Right lung (tissue), 5 donors: ENCODE results near the gene RAX. TPM values are rescaled to one million over a fixed set of nuclear protein-coding genes. Genes with fewer than 3 reads are reported as not detected.
"Not testable (repeated sequence)": the region's sequence is repeated elsewhere in the genome, so short reads cannot be mapped to it uniquely, and the experiment has no call there.

Experiments used
- DNase-seq, 2 donors: peaks; one replicate each; pipeline ENCODE4 v3.0.0-alpha.2; 2013
- polyA plus RNA-seq, 5 donors: library from polyadenylated mRNA; unstranded; fragments of 120-200 nt; gene quantifications; one replicate each; pipeline versions ENCODE4 v1.2.1 to v1.2.3, GENCODE V29; 2013; ENCODE audit warnings: inconsistent platforms in 1 of 5, low replicate concordance in 1 of 5; ENCODE audit not compliant: insufficient read length in 5 of 5, insufficient read depth in 1 of 5

RAX gene
- polyA plus RNA-seq, 5 donors = not detected

DNA sequence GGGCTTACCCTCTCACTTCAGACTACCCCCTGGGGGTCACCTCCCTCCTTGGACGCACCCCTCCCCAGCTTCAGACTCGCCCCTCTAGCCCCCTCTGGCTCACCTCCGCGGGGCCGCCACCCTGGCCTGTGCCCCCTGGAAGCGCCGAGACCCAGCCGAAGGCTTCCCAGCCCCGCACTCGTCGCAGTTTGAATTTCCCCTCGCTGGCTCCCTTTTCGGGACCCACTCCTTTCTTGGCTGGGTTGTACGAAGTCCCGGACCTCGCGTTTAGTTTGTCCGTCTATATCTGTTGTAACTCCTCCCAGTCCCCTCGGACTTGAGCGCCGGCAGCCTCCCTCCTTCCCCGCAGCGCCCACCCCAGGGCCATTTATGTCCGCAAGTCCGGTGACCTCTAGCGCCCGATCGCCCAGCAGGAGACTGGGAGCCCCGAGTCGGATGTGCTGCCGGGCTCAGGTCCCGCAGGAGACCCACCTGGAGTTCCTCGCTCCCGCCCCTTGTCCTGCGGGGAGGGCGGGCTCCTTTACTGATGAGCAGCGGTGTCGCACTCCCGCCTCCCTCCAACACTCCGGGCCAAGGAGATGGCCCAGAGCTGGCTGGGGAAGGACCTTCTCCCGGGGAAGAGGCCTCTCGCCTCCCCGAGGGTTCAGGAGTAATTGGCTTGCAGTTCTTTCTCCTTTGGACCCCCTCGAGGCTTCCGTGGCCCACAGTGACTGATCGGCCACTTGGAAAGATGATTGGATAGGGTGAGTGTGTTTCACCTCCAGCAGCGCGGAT lies 692 bp upstream of the RAX start:
- DNase-seq = no peak

GRCh38 chr18:59272221-59272888 lies 899 bp downstream of the RAX start:
- no peak for DNase-seq

DNA sequence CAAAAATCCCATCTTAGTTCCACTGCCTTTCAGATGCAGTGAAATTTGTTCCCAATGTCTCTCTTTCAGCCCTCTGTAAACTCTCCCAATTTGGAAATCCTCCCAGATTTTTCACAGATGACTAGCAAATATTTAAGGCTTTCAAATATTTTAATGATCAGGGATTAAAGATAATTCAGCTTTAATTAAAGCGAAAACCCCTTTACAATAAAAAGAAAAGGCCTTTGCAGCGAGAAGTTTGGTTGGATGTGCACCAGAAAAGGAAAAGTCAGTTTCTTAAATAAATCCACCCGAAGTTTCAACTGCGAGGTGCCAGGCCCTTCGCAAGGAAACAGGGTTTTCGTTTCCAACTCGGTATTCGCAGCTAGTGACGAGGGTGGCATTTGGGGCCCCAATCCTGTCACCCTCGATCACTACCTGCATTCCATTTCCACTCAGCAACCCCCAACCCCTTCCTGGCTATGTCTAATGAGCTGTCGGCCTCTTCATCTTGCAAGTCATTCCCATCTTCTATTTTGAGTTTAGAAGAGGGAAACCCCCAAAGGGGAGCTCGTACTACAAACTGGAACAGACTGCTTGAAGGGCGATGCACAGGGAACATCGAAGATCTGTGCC lies 1.5 kb downstream of the RAX start:
- no peak for DNase-seq

- no peak for DNase-seq
Measured at GRCh38 chr18:59270689-59271257, 2.5 kb downstream of the RAX start.

GRCh38 chr18:59269563-59270119 lies 3.6 kb downstream of the RAX start:
- DNase-seq = no peak

DNA sequence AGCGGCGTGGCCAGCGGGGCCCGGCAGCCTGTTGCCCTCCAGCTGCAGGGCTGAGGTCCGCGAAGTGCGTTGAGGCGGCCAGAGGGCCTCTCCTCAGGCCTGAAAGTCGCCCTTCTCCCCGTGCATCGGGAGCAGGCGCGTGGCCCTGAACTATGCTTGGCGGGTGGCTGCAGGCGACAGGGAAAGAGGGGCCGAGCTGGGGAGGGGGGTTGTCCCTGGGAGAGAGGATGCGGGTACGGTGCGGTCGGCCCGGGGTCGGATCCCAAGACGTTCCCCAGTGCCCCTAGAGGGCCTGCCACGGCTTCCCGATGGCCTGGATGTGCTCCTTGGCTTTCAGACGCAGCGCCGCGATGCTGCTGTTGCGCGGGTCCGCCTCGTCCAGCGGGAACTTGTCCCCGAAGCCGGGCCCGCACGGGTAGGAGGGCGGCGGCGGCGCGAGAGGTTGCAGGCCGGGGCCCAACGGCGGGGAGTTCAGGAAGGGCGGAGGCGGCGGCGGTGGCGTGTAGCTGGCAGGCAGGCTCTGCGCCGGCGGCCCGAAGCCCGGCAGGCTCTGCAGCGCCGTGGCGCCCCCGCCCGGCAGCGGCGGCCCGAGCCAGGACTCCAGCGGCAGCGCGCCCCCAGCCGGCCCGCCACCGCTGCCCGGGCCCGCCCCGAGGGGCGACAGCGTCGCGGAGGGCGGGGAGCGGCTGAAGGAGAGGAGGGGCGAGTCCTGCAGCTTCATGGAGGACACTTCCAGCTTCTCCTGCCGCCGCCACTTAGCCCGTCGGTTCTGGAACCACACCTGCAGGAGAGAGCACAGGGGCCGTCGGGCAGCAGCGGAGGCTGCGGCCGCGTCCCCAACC lies 4.3 kb downstream of the RAX start:
- no peak for DNase-seq

DNA sequence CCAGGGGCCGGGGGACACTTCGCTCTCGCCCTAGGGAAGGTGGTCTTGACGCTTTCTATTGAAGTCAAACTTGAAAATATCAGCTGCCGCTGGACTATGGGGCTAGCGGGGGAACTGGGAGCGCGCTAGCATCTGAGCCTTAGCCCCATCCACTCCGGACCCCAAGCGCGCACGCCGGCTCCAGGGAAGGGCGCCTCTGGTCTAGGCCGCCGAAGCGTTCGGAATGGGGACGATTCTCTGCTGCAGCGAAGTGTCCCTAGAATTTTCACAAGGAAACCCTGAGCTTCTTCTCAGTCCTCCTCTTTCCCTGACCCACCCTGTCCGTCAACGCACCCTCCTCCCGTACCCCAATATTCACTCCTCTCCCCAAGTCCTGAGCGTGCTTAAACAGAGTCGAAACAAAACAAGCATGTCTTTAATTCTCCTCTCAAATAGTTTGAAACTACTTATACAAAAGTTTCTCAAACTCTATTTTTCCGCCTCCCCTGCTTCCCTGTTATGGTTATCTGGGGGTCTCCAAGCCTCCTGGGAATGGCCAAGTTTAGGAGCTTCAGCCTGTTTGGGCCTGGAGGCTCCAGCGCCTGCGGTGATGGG lies 5.0 kb downstream of the RAX start:
- no peak for DNase-seq

GRCh38 chr18:59267503-59268126 lies 5.6 kb downstream of the RAX start:
- no peak for DNase-seq

DNA sequence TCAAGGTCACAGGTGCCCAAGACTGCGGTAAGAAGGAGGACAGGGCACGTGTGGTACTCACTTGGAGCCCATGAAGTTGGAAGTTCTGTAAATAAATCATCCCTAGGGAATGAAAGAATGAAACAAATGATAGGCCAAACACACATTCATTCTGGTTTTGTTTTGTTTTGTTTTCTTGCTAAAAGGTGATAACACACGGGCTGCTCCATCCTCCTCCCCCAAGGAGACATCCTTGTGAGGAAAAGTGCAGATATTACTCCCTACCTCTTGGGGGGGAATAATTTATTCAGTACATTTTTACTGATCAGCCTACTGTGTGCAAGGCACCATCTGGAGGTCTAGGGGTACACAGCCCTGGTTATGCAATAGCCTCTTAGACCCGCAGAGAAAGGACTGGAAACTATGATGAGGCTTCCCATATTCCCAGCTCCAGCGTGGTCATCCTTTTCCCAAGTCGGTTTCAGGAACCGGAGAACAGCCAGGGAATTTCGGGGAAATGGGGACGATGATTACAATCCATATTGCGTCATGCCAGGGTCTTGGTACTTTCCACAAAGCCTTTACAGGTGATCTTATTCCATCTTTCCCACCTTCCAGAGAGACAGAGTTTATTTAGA lies 6.3 kb downstream of the RAX start:
- no peak for DNase-seq

GRCh38 chr18:59266459-59266858 lies 6.8 kb downstream of the RAX start:
- no peak for DNase-seq

DNA sequence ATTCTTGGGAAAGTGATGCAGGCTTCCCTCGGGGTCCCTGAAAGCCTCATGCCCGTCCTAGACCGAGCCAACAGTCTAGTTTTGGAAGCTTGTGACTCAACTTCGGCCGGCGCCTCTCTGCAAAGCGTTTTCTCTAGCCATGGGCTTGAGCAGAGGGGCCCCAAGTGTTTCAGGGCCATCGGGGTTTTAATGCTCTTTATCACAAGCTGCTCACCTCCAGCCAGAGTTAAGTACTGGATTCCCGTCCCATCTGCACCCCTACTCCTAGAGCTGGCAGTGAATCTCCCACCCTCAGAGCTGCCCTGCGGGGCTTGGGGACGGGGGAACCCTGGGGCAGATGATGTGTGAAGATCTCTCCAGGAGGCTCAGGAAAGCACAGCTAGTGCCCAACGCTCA lies 7.3 kb downstream of the RAX start:
- no peak for DNase-seq

DNA sequence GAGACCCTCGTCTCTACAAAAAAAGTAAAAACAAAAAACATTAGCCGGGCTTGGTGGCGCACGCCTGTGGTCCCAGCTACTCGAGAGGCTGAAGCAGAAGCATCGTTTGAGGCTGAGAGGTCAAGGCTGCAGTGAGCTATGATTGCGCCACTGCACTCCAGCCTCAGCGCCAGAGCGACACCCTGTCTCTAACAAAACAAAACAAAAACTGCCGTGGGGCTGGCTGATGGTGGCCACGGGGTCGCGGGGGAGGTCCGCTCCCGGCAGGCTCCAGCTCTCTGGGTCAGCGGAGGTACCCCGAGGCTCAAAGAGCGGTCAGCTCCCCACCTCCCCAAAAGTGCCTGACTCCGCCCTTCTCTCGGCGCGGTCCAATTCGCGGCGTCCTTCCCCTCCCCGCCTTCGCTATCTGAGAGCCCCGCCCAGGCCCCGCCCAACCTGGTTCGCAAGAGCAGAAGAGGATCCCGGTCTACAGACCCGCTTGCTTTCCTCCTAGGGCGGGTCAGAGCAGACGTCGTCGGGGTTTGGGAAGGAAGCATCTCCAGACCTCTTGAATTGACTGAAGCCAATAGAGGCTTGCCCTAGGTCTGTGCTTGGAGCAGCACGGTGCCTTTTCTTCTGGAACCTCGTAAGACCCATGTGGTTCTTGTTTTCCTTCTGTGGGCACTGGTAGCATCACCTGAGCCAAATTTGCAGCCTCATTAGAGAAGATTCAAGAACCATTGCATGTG lies 7.8 kb downstream of the RAX start:
- DNase-seq = no peak

GRCh38 chr18:59264651-59265245 lies 8.5 kb downstream of the RAX start:
- DNase-seq = no peak

DNA sequence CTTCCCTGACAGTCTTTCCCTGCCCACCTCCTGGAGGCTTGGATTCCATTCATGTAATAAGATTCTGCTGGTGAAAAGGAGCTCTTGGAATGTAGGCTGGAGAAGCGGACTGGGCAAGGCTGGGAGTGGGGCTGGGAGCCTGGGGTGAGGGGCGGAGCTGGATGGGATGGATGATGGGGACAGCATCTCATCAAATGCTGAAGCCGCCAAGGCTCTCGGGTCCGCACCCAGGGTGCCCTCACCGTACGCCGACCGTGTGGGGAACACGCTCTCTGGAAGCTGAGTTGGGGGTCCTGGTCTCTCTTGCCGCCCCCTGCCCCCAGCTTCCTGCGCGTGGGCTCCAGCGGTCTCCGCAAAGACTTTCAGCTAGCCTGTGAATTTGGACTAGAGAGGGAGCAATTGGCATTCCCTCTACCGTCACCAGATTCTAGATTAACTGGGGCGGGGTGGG lies 9.1 kb downstream of the RAX start:
- no peak for DNase-seq

DNA sequence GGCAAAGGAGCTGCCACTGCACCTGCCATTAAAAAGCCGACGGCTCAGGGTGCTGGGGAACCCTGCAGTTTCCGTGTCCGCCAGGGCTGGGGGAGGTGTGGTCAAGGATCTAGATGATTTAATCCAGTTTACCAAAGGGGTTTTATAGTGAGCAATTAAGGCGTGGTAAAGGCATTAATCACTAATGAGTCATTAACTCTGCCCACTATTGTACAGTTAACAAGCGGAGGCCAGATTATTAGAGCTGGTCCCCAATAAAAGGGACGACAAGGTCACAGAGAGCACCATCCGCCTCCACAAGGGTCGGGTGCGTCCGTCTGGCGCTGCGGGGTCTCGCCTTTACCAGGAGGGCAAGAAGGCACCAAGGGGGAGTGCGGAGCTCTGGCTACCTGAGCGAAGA lies 9.6 kb downstream of the RAX start:
- no peak for DNase-seq

DNA sequence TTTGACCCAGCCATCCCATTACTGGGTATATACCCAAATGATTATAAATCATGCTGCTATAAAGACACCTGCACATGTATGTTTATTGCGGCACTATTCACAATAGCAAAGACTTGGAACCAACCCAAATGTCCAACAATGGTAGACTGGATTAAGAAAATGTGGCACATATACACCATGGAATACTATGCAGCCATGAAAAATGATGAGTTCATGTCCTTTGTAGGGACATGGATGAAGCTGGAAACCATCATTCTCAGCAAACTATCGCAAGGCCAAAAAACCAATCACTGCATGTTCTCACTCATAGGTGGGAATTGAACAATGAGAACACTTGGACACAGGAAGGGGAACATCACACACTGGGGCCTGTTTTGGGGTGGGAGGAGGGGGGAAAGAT lies 11.0 kb downstream of the RAX start:
- DNase-seq = not testable (repeated sequence)

- not testable (repeated sequence) for DNase-seq
Measured at GRCh38 chr18:59261842-59262241, 11.4 kb downstream of the RAX start.

DNA sequence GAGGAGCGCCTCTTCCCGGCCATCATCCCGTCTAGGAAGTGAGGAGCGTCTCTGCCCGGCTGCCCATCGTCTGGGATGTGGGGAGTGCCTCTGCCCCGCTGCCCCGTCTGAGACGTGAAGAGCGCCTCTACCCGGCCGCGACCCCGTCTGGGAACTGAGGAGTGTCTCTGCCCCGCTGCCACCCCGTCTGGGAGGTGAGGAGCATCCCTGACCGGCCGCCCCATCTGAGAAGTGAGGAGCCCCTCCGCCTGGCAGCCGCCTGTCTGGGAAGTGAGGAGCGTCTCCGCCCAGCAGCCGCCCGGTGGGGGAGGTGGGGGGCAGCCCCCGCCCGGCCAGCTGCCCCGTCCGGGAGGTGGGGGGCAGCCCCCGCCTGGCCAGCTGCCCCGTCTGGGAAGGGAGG lies 17.8 kb downstream of the RAX start:
- DNase-seq = not testable (repeated sequence)
